MM.1S (cell line): ENCODE results near the gene CPLANE1.

Source experiments
- DNase-seq: peaks from one replicate; pipeline ENCODE4 v3.0.0-alpha.2; 2015
- H2AFZ ChIP-seq: fragments of 300-600 bp; sonication (generic); 2 replicates; pipeline ENCODE4 v1.6.0; 2016; ENCODE audit warnings: antibody characterized with exemption, low read length
- H3F3A ChIP-seq: fragments of 300-600 bp; sonication (generic); 2 replicates; pipeline ENCODE4 v1.6.1; 2016; ENCODE audit warnings: mild to moderate bottlenecking, antibody characterized with exemption, low read length, moderate library complexity, mixed read lengths; ENCODE audit not compliant: insufficient read depth
- H3K27ac ChIP-seq: fragments of 300-600 bp; sonication (generic); 2 replicates; pipeline ENCODE4 v1.5.1; 2016; ENCODE audit warnings: mild to moderate bottlenecking, low read length
- H3K27me3 ChIP-seq: fragments of 300-600 bp; sonication (generic); replicated peaks from 2 replicates; pipeline ENCODE4 v1.6.0; 2016; ENCODE audit warnings: low read length; ENCODE audit not compliant: insufficient read depth
- H3K36me3 ChIP-seq: fragments of 300-600 bp; sonication (generic); replicated peaks from 2 replicates; pipeline ENCODE4 v1.6.1; 2016; ENCODE audit warnings: mild to moderate bottlenecking, low read length, mixed read lengths; ENCODE audit not compliant: insufficient read depth
- H3K4me1 ChIP-seq: fragments of 300-600 bp; sonication (generic); 2 replicates; pipeline ENCODE4 v1.6.1; 2016; ENCODE audit warnings: low read length, mixed read lengths
- H3K4me2 ChIP-seq: fragments of 300-600 bp; sonication (generic); 2 replicates; pipeline ENCODE4 v1.6.0; 2016; ENCODE audit warnings: low read depth, low read length
- H3K4me3 ChIP-seq: fragments of 300-600 bp; sonication (generic); 2 replicates; pipeline ENCODE4 v1.5.1; 2016; ENCODE audit warnings: low read length, mixed read lengths
- H3K79me2 ChIP-seq: fragments of 300-600 bp; sonication (generic); 2 replicates; pipeline ENCODE4 v1.6.1; 2016; ENCODE audit warnings: mixed run types, low read length, mixed read lengths
- H3K9ac ChIP-seq: fragments of 300-600 bp; sonication (generic); 2 replicates; pipeline ENCODE4 v1.6.1; 2016; ENCODE audit warnings: low read length, mixed read lengths
- H3K9me2 ChIP-seq: fragments of 300-600 bp; sonication (generic); replicated peaks from 2 replicates; pipeline ENCODE4 v1.6.1; 2016; ENCODE audit warnings: mild to moderate bottlenecking, low read length, mixed read lengths; ENCODE audit not compliant: insufficient read depth
- H3K9me3 ChIP-seq: fragments of 300-600 bp; sonication (generic); replicated peaks from 2 replicates; pipeline ENCODE4 v1.6.1; 2016; ENCODE audit warnings: mild to moderate bottlenecking, low read length, mixed read lengths; ENCODE audit not compliant: insufficient read depth
- H4K20me1 ChIP-seq: fragments of 300-600 bp; sonication (generic); 2 replicates; pipeline ENCODE4 v1.6.1; 2016; ENCODE audit warnings: mild to moderate bottlenecking, low read length, moderate library complexity, mixed read lengths; ENCODE audit not compliant: insufficient read depth
- EZH2 ChIP-seq: fragments of 300-600 bp; sonication (generic); optimal IDR thresholded peaks from 2 replicates; pipeline ENCODE3; 2017; ENCODE audit warnings: low read depth, mild to moderate bottlenecking, antibody characterized with exemption, low read length, mixed read lengths
- EZH2phosphoT487 ChIP-seq: fragments of 300-600 bp; sonication (generic); IDR thresholded peaks from 2 replicates; pipeline ENCODE4 v1.6.1; 2018; ENCODE audit warnings: antibody characterized with exemption, low read length
- TF ChIP-seq, protein P1 (sequence below): fragments of 300-600 bp; sonication (generic); IDR thresholded peaks from 2 replicates; pipeline ENCODE4 v1.5.1; 2016; ENCODE audit warnings: antibody characterized with exemption, low read length, mixed read lengths

CPLANE1 gene

DNA sequence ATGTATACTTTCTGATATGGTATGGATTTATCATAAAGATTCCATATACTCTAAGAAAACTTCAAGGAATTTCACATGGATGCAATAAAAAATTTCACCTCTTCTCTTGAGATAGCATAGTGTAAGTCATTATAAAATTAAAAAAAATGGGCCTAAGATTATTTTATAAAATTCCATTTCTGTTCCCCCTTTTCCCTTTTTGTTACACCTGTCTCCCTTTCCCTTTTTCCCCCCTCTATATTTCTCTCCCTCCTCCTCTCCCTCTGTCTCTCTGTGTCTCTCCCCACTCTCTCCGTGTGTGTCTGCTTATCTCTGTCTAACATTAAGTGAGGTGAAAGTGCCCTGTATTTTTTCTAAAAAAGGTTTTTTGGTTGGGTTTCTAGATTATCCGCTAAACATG, 192.4 kb downstream of the CPLANE1 start:
- 0 out of 2 replicates have a peak, but pooled peaks cover 3% of the 10 kb centered on the region for H3K4me1 ChIP-seq
- H4K20me1 ChIP-seq: no peaks in the 10 kb centered on the region
- TF ChIP-seq EZH2: no peak
- TF ChIP-seq, protein P1, sequence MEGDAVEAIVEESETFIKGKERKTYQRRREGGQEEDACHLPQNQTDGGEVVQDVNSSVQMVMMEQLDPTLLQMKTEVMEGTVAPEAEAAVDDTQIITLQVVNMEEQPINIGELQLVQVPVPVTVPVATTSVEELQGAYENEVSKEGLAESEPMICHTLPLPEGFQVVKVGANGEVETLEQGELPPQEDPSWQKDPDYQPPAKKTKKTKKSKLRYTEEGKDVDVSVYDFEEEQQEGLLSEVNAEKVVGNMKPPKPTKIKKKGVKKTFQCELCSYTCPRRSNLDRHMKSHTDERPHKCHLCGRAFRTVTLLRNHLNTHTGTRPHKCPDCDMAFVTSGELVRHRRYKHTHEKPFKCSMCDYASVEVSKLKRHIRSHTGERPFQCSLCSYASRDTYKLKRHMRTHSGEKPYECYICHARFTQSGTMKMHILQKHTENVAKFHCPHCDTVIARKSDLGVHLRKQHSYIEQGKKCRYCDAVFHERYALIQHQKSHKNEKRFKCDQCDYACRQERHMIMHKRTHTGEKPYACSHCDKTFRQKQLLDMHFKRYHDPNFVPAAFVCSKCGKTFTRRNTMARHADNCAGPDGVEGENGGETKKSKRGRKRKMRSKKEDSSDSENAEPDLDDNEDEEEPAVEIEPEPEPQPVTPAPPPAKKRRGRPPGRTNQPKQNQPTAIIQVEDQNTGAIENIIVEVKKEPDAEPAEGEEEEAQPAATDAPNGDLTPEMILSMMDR: no peak
- TF ChIP-seq EZH2phosphoT487: no peak
- H3K9me2 ChIP-seq: no peaks in the 10 kb centered on the region
- no peak overlapping the region for H3K9ac ChIP-seq
- no peak overlapping the region for H3K4me2 ChIP-seq
- H3K4me3 ChIP-seq: no peak overlapping the region
- no peak for DNase-seq
- no peaks in the 10 kb centered on the region for H3K27me3 ChIP-seq
- no peak overlapping the region for H2AFZ ChIP-seq
- no peaks in the 10 kb centered on the region for H3K79me2 ChIP-seq
- H3F3A ChIP-seq: no peaks in the 10 kb centered on the region
- H3K9me3 ChIP-seq: no peaks in the 10 kb centered on the region
- H3K27ac ChIP-seq: no peak overlapping the region
- peaks cover 6% of the 10 kb centered on the region; the same call in 1 of the 2 replicates for H3K36me3 ChIP-seq
